ENCODE data around the gene FFAR3.

- TF ChIP-seq CTCF (conservative IDR thresholded peaks at IDR 0.05; ENCODE audit: low read length) = no peak
- no peak for TF ChIP-seq EZH2phosphoT487 (IDR thresholded peaks at IDR 0.05; ENCODE audit: borderline replicate concordance, low read depth, low read length)
Measured at GRCh38 chr19:35321291-35321690, 37.0 kb upstream of the FFAR3 start.
